GM11168 (cell line): Measurements from ENCODE around the gene MAST4.

Experiments used
- in situ Hi-C: fragments of 300-500 bp; cut with MboI; formaldehyde crosslinking; loops from one replicate; pipeline ENCODE4 v1.12.0; 2022; ENCODE audit warnings: low sequenced_read_pairs; ENCODE audit not compliant: unreplicated experiment

The MAST4 gene

DNA sequence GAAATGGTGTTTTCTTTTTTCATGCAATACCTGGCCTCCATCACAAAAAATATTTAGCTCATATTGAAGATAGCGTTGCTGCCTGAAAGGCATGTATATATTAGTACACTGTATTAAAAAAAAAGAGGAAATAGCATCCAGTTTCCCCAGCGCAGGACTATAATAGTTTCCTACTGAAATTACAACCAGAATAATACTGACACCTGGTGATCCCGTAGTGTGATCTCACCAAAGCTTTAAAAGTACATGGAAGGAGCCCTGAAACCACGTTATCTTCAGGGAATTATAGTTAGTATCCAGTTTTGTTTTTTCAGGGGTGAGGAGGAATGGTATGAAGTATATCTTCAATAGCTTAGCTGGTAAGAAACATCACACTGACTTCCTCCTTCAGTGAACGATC lies 335.5 kb downstream of the MAST4 start:
- in situ Hi-C loops, result no loop called here

DNA sequence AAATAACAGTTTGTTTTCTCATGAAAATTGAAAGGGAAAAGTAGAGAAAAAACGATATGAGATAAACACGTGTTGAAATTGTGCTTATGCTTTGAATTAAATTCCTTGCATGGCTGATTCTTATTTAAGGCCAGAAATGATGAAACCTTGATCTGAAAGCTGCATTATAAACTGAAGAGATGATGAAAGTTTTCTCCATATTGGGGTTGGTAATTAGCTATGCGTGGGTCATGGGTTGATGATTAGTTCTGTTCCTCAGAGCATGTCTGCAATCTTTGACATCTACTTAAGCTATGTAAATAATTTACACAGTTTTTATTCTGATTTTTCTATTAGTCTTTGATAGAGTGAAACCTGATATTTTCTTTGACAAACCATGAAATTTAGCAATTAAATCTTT lies 336.3 kb downstream of the MAST4 start:
- in situ Hi-C loops, result no loop called here

DNA sequence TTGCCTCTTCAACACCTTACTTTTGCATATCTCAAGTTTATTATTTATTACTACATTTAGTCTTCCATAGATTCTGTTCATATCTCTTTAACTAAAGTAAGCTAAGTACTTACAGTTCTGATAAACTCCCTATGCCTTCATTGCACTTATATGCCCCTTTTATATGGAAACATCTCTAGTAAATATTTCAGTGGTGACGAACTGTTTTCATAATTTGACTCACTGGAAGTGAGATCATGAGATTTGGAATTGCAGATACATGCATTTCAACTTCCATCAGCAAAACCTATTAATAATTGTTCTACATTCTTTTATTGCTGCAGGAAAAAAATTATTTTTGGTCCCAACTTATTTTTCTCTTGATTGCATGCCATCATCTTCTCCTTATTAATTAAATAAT lies 336.9 kb downstream of the MAST4 start:
- in situ Hi-C loops, result no loop called here

DNA sequence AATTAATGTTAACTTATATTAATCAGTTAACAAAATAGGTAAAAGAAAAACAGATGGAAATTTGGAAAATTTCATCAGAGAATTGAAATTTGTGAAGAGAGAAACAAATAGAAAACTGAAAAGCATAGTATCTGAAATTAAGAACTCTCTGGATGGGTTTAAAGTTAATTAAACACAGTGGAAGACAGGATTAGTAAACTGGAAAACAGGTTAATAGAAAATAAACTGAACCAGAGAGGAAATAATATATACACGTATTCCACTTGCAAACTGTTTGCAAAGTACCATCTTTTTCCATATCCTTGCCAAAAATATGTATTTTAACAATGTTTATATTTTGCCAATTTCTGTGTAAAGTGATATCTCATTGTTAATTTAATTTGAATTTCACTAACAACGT lies 342.9 kb downstream of the MAST4 start:
- in situ Hi-C loops, result no loop called here

DNA sequence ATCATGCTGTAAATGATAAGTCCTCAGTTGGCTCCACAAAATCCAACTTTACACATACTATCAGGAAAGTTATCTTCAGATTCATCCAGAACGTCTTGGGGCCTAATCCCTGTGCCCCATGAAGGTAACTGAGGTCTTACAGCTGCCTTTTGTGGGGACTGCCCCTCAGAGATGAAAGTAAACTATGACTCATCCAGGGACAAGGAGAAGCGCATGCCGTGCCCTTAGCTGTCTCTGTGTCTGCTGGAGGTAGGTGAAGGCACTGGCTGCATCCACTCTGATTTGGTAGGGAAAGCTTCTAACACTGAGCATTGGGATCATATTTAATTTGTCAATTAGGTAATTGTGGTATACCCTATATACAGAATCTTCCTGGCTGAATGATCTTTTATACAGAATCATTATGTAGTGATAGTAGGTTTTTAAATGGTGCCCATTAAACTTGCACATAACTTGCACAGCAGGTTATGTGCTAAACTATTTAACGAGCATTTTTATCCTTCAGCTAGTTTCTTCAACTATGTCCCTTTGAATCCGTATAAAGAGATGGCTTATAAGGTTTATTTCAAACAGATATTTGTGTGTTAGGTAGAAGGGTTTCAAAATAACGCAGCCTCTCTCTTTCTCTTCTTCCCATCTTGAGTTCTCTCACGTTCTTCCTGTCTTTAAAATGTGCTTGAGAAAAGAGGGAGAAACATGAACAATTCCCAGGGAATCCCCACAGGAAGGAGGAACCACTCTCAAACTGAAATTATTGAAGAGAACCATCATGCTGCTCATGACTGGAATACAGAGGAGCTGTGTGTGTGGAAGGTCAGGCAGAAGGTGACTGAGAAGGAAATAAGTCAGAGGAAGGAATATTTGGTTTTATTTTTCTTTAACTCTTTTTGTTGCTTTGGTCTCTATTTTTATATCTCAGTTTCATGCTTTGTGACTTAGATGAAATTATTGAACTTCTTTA lies 349.5 kb downstream of the MAST4 start:
- in situ Hi-C loops, result no loop called here

DNA sequence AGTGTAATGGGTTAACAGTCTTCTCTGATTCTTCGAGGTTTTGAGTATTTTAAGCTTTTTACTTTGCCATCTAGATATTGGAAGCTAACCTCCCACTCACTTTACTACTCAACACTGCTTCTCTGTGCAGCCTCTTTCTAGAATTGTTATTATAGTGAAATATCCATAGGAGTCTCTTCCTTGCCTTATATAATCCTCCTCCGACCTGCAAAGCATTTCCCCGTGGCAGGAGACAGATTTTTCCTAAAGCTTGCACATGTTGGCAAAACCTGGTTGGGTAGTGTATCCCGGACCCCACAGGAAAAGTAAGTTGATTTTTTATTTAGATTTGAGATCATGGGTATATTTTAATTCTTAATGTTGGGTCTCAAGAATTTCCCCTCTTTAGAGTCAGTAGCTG lies 351.3 kb downstream of the MAST4 start:
- in situ Hi-C loops, result no loop called here

DNA sequence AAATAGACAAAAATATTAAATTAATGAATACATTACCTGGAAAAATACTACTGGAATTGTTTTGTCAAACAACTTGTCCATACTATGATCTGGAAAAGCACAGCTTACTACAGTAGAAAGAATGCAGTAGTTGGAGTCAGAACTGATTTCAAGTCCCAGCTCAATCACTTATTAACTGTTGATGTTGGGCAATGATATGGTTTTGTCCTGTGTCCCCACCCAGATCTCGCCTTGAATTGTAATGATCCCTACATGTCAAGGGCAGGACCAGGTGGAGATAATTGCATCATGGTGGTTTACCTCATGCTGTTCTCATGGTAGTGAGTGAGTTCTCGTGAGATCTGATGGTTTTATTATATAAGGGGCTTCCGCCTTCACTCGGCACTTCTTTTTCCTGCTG lies 352.9 kb downstream of the MAST4 start:
- in situ Hi-C loops, result no loop called here

DNA sequence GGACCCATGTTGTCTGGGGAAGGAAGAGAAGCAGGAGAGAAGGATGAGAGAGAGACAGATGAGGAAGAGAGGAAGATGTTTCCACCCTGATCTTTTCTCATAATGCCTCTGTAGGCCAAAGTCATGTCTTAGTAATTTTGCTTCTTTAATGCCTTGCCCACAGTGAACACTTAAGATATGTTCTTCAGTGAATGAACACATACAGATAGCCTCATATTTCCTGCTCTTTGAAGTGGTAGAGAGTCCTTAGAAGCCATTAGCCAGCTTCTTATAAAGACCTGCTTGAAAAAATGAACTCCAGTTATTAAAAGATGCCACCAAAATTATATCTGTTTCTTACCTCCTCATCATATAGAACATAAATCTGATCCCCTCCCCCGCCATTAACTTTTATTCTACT lies 356.0 kb downstream of the MAST4 start:
- in situ Hi-C loops, result no loop called here

DNA sequence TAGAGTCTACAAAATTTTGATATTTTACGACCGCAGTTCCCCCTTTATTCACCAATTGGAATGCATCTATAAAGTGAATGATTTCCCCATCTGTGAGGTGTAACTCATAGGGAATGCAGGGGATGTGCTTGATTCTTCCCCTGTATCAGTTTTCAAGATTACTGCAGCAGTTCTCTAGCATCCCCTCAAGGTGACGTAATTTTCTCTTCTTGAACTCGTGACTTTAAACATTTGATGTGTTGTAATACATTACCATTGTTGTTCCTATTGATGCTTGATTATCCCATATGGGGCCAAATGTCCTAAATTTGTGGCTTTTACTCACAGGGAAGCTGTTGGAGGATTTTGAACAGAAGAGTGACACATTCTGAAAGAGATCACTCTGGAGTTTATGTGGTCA lies 360.2 kb downstream of the MAST4 start:
- in situ Hi-C loops, result no loop called here

DNA sequence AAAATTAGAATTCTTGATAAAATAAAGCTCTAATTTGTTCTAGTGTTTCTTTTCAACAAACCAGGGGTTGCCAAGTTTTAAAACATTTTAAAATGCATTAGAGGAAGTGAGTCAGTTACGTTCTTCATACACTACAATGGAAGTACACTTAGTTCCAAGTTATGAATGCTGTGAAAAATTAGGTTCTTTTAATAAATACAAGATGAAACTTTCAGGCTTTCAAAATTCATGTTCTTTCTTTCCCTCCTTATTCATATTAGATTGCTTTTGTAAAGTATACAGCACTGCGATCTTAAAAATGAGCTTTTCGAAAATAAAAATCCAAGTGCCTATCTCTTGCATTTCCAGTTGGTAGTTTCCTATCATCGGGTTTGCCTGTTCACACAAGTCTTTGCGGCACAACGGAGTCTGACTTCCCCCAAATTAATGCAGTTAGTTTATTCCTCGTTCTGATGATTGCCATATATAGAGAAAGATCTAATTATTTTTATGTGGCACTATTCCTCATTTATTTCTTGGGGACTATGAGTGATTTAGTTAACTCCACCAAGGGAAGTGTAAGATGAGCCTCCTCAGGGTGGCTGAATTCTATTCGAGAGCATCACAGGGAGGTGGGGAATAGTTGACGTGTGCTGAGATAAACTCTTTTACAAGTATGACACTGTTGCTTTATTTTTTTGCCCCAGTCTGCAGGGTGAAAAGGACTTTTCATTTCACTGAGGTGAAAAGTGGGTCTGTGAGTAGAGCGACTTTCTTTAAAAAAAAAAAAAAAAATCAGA lies 362.2 kb downstream of the MAST4 start:
- in situ Hi-C loops, result no loop called here

DNA sequence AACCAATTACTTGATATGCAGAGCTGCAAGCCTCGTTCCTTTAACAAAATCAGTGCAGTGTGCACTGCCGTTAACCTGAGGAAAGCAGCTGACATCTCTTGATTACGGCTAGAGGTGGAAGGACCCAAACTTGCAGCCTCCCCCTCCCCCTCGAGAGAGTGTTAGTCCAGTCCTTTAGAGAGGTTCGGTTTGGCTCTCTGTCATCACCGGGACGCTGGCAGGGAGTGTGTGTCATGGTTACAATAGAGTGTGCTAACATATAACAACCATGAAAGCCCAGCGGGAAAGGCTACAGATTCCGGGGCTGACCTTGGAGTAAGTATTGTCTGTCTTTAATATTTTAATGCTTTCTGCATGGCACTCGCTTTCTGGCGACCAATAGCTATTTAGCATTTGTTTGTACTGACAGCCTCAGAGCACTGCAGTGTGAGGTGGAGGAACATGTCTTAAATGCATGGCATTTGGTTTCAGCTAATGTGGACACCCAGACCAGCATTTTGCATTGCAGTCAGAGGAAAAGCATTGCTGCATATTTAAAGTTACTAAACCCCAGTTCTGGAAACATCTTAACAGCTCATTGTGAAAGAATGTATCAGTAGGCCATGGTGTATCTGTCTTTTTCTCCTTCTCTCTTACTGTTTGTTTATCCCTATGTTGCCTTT lies 362.9 kb downstream of the MAST4 start:
- in situ Hi-C loops, result no loop called here

DNA sequence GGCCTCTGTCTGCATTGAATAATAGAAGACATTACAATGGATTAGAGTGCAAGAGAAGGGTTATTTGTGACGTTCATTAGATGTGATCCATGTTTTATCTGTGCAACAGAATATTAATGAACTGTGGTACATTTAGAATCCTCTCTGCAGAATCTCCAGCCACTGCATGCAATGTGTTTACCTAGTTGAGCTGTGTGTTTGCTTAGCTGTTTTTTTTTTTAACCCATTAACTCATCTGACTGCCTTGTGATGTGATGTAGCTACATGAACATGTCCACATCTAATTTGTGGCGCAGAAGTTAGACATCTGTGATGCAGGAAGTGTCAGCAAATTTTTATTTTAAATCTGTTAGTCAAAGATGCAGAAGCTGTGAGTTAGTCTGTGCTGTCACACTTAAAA lies 363.5 kb downstream of the MAST4 start:
- in situ Hi-C loops, result no loop called here

DNA sequence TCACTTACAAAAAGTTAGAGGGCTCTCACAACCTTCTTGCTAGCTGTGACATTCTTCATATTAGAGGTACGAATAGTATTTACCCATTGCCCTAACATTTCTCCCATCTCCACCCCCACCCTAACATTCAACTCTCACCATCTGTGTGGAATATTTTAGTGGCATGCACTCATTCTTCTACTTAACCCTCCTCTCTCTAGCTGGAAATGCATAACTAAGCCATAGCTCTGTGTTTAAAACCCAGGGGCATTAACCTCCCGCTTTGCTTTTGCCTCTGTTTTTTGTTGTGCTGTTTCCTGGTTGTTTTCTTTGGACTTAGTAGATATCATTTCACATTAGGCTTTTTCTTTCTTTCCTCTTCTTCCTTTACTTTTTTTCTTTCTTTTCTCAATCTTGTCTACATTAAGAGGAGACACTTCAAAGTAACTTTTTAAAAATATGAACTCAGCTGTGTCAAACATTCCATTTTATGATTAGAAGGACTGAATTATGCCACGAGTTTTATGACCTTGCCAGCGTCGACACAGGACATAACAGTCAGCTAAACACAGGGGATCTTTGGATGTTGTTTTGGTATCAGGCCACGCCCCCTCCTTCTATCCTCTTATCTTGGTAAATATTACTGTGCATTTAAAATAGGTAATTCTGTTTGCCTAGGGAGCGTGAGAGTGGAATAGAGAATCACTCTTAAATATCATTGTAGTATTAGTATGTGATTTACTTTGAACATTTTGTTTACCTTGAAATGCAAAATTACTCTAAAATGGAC lies 364.4 kb downstream of the MAST4 start:
- in situ Hi-C loops, result no loop called here

DNA sequence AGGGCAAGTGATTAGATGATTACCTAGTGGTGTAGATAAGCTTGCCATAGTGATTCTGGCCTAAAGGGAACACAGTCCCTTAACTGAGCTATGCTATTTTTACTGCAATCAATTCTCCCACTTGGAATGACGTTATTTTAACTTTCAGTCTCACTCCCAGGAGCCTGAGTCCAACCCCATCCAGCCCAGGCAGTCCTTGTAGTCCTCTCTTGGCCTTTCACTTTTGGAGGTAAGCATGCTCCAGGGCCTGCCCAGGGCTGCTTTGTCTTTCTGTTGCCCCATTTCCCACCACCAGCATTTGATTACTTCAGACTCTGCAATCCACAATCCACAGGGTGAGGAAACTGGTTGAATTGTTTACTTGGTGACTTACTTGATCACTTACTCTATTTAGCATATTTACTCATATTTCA lies 367.4 kb downstream of the MAST4 start:
- in situ Hi-C loops, result no loop called here

DNA sequence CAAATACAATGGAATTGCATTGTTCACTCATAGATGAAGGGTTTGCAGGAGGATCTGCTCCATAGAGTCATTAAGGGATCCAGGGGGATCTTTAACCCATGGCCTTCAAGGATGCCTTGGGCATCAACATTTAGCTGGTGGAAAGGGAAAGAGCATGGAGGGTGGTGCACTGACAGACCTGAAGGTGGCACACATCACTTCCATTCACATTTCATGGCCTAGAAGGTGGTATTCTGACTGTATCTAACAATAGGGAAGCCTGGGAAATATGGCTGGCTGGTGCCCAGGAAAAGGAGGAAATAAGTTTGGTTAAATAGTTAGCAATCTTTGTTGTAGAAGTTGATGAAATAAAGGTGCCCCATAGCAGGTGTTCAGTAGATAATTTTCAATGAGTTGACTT lies 370.2 kb downstream of the MAST4 start:
- in situ Hi-C loops, result no loop called here

DNA sequence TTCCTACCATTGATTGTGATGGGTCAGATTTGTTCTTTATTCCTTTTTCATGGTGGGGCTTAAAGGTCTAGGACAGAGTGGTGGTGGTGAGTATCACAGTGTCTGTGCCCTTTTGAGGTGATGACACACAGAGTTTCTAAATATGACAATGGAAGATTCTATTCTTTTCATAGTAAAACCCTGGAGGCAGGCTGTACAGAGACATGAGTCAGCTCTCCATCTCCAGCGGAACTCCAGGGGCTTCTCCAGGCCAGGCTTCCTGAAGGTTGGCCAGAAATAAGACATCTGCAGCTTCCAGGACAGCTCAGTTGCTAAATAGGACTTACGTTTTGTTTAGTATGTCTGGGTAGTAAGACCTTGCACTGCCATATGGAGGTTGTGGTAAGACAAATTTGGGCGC lies 370.9 kb downstream of the MAST4 start:
- in situ Hi-C loops, result no loop called here

DNA sequence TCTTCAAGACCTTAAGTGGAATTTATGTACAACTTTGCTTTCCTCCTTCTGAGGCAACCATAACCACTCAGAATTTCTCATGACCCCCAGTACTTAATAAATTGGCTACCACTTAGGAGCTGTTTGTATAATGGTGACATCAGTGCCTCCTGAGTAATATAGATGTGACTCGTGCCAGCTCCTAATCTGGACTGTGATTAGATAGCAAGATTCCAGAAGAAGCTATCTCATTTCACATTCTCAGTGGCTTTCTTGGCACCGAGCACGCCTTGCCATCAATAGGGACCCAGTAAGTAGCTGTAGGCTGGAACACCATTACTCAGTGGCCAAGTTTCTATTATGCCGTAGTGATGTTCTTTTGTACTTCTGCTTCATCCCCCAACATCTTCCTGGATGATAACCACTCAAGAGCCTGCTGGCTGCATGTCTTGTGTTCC lies 371.7 kb downstream of the MAST4 start:
- in situ Hi-C loops, result no loop called here

DNA sequence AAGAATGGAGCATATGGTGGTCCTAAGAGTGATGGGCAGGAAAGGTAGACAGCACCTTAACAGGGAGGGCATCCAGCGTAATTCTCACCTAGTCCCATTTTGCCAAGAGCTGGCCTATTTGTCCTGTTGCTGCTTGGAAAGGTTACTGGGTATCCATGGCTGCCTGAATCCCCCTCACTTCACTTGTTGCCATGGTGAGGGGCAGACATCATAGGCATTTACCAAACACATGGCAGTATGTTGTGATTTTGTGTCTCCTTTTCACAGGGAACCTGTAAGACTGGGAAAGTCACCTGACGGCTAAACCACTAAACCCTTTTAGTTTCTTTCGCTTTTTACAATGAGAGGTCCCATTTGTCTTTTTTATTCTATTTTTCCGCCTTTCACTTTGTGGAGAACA lies 373.3 kb downstream of the MAST4 start:
- in situ Hi-C loops, result no loop called here

DNA sequence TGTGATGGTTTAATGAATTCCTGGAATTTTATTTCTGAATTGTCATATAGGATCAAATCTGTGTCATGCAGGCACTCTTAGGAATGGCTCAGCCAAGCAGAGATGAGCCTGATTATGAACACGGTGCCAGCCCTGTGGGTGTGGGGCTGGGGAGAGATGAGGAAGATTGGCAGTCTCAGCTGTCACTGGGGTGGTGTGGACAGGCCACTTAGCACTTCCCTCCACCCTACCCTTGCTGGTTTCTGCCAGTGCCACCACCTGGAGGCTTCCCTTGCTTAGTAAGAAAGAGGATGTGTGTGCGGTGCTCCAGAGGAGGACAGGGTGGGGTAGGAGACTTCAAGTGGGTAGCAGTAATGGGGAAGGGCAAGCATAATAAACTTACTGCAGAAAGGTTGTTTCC lies 373.8 kb downstream of the MAST4 start:
- in situ Hi-C loops, result no loop called here

DNA sequence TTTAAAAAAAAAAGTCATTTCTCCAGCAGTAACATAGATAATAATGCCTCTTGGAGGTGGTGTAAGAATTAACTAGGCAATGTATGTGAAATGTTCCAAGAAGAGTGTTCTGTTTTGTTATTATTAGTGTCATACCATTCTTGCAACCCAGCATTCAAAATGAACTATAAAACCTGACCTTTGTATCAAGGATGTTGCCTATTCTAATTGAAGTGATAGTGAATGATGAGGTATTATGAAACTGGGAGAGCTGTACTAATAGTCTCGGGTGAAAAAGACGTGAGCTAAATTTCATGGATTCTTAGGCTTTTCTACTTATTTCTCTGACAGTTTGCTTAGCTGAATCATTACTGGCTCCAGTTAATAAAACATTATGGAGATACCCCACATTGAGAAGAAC lies 375.8 kb downstream of the MAST4 start:
- in situ Hi-C loops, result no loop called here
